Inferior parietal cortex (tissue), 1 donor: ENCODE data around the gene CAV2.
"Not testable (repeated sequence)": the region's sequence is repeated elsewhere in the genome, so short reads cannot be mapped to it uniquely, and the experiment has no call there.

Experiments
- DNase-seq: peaks from one replicate; pipeline ENCODE4 v3.0.0-alpha.2; 2016; ENCODE audit errors: extremely low spot score

The CAV2 gene

GRCh38 chr7:116499168-116500077 lies at the start of gene CAV2:
Gene CAV2 (plus strand): TSS chr7:116499738. CDS start chr7:116499782, 44 bp downstream.
- DNase-seq, result no peak

- DNase-seq, result no peak
Observed at GRCh38 chr7:116449950-116450349, 49.6 kb upstream of the CAV2 start.

GRCh38 chr7:116451957-116452729 lies 47.4 kb upstream of the CAV2 start:
- no peak for DNase-seq

- no peak for DNase-seq
Observed at GRCh38 chr7:116454377-116454776, 45.2 kb upstream of the CAV2 start.

- no peak for DNase-seq
Observed at GRCh38 chr7:116455009-116455408, 44.5 kb upstream of the CAV2 start.

GRCh38 chr7:116455499-116455898 lies 44.0 kb upstream of the CAV2 start:
- no peak for DNase-seq

GRCh38 chr7:116461500-116461899 lies 38.0 kb upstream of the CAV2 start:
- DNase-seq, result no peak

- no peak for DNase-seq
Observed at GRCh38 chr7:116463956-116464355, 35.6 kb upstream of the CAV2 start.

GRCh38 chr7:116464375-116464774 lies 35.2 kb upstream of the CAV2 start:
- no peak for DNase-seq

- DNase-seq, result no peak
Observed at GRCh38 chr7:116465125-116465524, 34.4 kb upstream of the CAV2 start.

GRCh38 chr7:116468534-116468933 lies 31.0 kb upstream of the CAV2 start:
- no peak for DNase-seq

GRCh38 chr7:116477625-116478024 lies 21.9 kb upstream of the CAV2 start:
- DNase-seq, result no peak

GRCh38 chr7:116478834-116479233 lies 20.7 kb upstream of the CAV2 start:
- no peak for DNase-seq

GRCh38 chr7:116483271-116483942 lies 16.1 kb upstream of the CAV2 start:
- no peak for DNase-seq

GRCh38 chr7:116484389-116484788 lies 15.1 kb upstream of the CAV2 start:
- DNase-seq, result not testable (repeated sequence)

- no peak for DNase-seq
Observed at GRCh38 chr7:116487907-116488521, 11.5 kb upstream of the CAV2 start.

- DNase-seq, result no peak
Observed at GRCh38 chr7:116490351-116490750, 9.2 kb upstream of the CAV2 start.

GRCh38 chr7:116491887-116492653 lies 7.5 kb upstream of the CAV2 start:
- no peak for DNase-seq

GRCh38 chr7:116492654-116493109 lies 6.9 kb upstream of the CAV2 start:
- DNase-seq, result no peak

GRCh38 chr7:116493449-116493848 lies 6.1 kb upstream of the CAV2 start:
- DNase-seq, result no peak

GRCh38 chr7:116494472-116494871 lies 5.1 kb upstream of the CAV2 start:
- DNase-seq, result no peak
